ENCODE results near the gene DCDC2C. TPM values are rescaled to one million over a fixed set of nuclear protein-coding genes. Genes with fewer than 3 reads are reported as not detected.

Gene DCDC2C
- total and polyA plus RNA-seq, 2 of the 4 experiments (the other 2 are of a cell fraction) = not detected

- H3K9me1 ChIP-seq (ENCODE audit: insufficient read depth, low read length) = no peaks in the 10 kb centered on the region
- no CpG with 5 or more reads among the region's 3 CpGs for WGBS, 2 experiments (ENCODE audit: extremely low coverage in 2 of 2, insufficient read length in 1 of 2)
- no TSS peak for BruUV-seq (replicated peaks)
Measured at GRCh38 chr2:3838348-3838747, 135.0 kb downstream of the DCDC2C start.

More at GRCh38 chr2:3838348-3838747, 135.0 kb downstream of the DCDC2C start:
- Histone ChIP-seq H3K36me3 (ENCODE audit: control insufficient read depth, insufficient read depth, low read length) (no peaks in the 10 kb centered on the region), H3K9me3 (ENCODE audit: control insufficient read depth, insufficient read depth, low read length) (peaks cover 3% of the 10 kb centered on the region; the same call in 1 of the 2 replicates), H2BK5ac (ENCODE audit: low read depth, low read length, poor library complexity, severe bottlenecking) (no peak overlapping the region), H3K14ac (replicated peaks; ENCODE audit: low read depth, low read length) (no peak overlapping the region), H2AK9ac (replicated peaks; ENCODE audit: low read depth, low read length, poor library complexity) (no peak overlapping the region), H3K4me2 (ENCODE audit: low read depth, low read length) (no peak overlapping the region), H2AFZ (replicated peaks; ENCODE audit: low read length, poor library complexity) (no peak overlapping the region), H3K4me3 (ENCODE audit: insufficient read depth, low read depth, low read length) (no peak overlapping the region), H2BK15ac (ENCODE audit: low read depth, low read length) (no peak overlapping the region), H4K91ac (ENCODE audit: insufficient read depth, low read depth, low read length) (no peak overlapping the region), H3K27ac (ENCODE audit: insufficient read depth, low read length) (no peak overlapping the region), H3K27me3 (ENCODE audit: control insufficient read depth, insufficient read depth, low read length) (no peaks in the 10 kb centered on the region; the same call in 1 of the 2 replicates), H2BK120ac (ENCODE audit: low read depth, low read length) (no peak overlapping the region), H3K4ac (ENCODE audit: low read depth, low read length) (no peak overlapping the region), H3K56ac (ENCODE audit: extremely low read depth, insufficient read depth, low read length) (no peak overlapping the region), H2BK20ac (ENCODE audit: low read depth, low read length) (no peak overlapping the region), H3K4me1 (ENCODE audit: control insufficient read depth, insufficient read depth, low read length) (no peaks in the 10 kb centered on the region), H3K23ac (ENCODE audit: low read depth, low read length) (no peak overlapping the region), H3K79me1 (ENCODE audit: low read depth in 1 of 2, low read length in 2 of 2) (no peaks in the 10 kb centered on the region), H3K18ac (ENCODE audit: low read depth, low read length) (no peak overlapping the region), H4K5ac (ENCODE audit: low read depth, low read length) (no peak overlapping the region), H3K9ac (ENCODE audit: low read depth, low read length) (no peak overlapping the region), H4K8ac (ENCODE audit: low read depth in 2 of 2, low read length in 2 of 2) (no peak overlapping the region), H4K20me1 (ENCODE audit: insufficient read depth, low read length) (no peaks in the 10 kb centered on the region), H2AK5ac (ENCODE audit: low read depth, low read length) (no peak overlapping the region)
- ATAC-seq (ENCODE audit: low read depth) (no peak), DNase-seq (no peak)
- in situ Hi-C loops (cut with MboI; ENCODE audit: low sequenced_read_pairs) (no loop called here), dilution Hi-C loops (cut with HindIII; ENCODE audit: low sequenced_read_pairs, unreplicated experiment) (no loop called here), intact Hi-C loops (cut with micrococcal nuclease) (no loop called here)
- CTCF ChIA-PET = no interaction called here
- POLR2A ChIA-PET (ENCODE audit: unreplicated experiment) = no interaction called here
- TF ChIP-seq BHLHE40 (IDR thresholded peaks at IDR 0.05; ENCODE audit: low read depth, low read length) (no peak), MAFK (IDR thresholded peaks at IDR 0.05; ENCODE audit: low read depth, low read length) (no peak), NFE2L2 (IDR thresholded peaks at IDR 0.05; ENCODE audit: low read depth, low read length) (no peak), RCOR1 (IDR thresholded peaks at IDR 0.05; ENCODE audit: insufficient replicate concordance, low read length) (no peak), MAZ (IDR thresholded peaks at IDR 0.05; ENCODE audit: borderline replicate concordance, low read depth, low read length) (no peak), POLR2A (IDR thresholded peaks at IDR 0.05; ENCODE audit: low read depth, low read length) (no peak), CHD1 (IDR thresholded peaks at IDR 0.05; ENCODE audit: low read depth, low read length) (no peak), SMC3 (IDR thresholded peaks at IDR 0.05; ENCODE audit: low read depth, low read length) (no peak), RAD21 (IDR thresholded peaks at IDR 0.05; ENCODE audit: low read length) (no peak), USF2 (IDR thresholded peaks at IDR 0.05; ENCODE audit: low read depth, low read length) (no peak)
- TF ChIP-seq, protein P1, sequence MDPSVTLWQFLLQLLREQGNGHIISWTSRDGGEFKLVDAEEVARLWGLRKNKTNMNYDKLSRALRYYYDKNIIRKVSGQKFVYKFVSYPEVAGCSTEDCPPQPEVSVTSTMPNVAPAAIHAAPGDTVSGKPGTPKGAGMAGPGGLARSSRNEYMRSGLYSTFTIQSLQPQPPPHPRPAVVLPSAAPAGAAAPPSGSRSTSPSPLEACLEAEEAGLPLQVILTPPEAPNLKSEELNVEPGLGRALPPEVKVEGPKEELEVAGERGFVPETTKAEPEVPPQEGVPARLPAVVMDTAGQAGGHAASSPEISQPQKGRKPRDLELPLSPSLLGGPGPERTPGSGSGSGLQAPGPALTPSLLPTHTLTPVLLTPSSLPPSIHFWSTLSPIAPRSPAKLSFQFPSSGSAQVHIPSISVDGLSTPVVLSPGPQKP (IDR thresholded peaks at IDR 0.05; ENCODE audit: borderline replicate concordance, low read depth, low read length) = no peak
- TF ChIP-seq, protein P2, sequence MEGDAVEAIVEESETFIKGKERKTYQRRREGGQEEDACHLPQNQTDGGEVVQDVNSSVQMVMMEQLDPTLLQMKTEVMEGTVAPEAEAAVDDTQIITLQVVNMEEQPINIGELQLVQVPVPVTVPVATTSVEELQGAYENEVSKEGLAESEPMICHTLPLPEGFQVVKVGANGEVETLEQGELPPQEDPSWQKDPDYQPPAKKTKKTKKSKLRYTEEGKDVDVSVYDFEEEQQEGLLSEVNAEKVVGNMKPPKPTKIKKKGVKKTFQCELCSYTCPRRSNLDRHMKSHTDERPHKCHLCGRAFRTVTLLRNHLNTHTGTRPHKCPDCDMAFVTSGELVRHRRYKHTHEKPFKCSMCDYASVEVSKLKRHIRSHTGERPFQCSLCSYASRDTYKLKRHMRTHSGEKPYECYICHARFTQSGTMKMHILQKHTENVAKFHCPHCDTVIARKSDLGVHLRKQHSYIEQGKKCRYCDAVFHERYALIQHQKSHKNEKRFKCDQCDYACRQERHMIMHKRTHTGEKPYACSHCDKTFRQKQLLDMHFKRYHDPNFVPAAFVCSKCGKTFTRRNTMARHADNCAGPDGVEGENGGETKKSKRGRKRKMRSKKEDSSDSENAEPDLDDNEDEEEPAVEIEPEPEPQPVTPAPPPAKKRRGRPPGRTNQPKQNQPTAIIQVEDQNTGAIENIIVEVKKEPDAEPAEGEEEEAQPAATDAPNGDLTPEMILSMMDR (conservative IDR thresholded peaks at IDR 0.05; ENCODE audit: low read depth, low read length) = no peak
